Tibial nerve (tissue), 4 donors: ENCODE results near the gene FXYD6.

Experiments
- EP300 ChIP-seq, 2 donors: sonication (generic); formaldehyde crosslinking; IDR thresholded peaks; one replicate each; pipeline ENCODE4 v1.6.1; 2017; ENCODE audit warnings: antibody characterized with exemption in 2 of 2, mild to moderate bottlenecking in 1 of 2
- POLR2A ChIP-seq, 2 donors: fragments of 450-650 bp; IDR thresholded peaks; one replicate each; pipeline ENCODE4 v1.6.1; 2017; ENCODE audit warnings: antibody characterized with exemption in 2 of 2, mild to moderate bottlenecking in 2 of 2, moderate library complexity in 2 of 2
- TF ChIP-seq, protein P1 (sequence below), 5 experiments: fragments of 200-600 bp in 3 of 5; fragments of 450-650 bp in 2 of 5; sonication (generic) in 3 of 5; IDR thresholded peaks; one replicate each; pipeline ENCODE4 v1.5.1; 2016 to 2019; ENCODE audit warnings: antibody characterized with exemption in 5 of 5, mild to moderate bottlenecking in 3 of 5, moderate library complexity in 2 of 5

DNA sequence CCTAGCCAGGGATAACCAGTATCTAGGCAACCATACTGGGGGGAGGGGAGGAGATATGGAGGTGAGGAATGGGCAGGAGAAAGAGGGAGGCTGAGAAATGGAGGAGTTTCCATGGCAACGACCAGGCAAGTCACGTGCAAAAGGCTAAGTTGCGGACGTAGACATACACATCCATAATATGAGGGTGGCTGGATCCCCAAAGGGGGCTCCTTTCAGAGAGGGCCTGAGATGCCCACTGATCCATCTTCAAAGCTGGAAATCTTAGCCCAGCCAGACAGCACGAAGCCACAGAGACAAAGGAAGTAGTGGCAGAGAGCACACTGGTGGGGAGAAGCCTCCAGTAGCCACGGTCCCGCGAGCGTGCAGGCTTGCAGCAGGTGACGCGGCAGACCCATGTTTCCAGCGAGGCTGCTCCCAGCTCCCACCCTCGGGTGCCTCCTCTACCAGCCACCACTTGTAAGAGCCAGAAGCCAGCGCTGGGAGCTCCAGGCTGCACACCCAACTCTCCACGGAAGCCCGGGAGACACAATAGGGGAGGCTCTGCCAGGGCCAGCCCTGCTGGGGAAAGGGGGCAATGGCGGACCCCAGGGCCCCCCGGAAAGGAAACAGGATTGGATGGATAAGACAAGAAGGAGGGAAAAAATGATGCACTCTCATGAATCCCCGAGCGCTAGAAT, 938 bp downstream of the FXYD6 start:
- TF ChIP-seq, protein P1, sequence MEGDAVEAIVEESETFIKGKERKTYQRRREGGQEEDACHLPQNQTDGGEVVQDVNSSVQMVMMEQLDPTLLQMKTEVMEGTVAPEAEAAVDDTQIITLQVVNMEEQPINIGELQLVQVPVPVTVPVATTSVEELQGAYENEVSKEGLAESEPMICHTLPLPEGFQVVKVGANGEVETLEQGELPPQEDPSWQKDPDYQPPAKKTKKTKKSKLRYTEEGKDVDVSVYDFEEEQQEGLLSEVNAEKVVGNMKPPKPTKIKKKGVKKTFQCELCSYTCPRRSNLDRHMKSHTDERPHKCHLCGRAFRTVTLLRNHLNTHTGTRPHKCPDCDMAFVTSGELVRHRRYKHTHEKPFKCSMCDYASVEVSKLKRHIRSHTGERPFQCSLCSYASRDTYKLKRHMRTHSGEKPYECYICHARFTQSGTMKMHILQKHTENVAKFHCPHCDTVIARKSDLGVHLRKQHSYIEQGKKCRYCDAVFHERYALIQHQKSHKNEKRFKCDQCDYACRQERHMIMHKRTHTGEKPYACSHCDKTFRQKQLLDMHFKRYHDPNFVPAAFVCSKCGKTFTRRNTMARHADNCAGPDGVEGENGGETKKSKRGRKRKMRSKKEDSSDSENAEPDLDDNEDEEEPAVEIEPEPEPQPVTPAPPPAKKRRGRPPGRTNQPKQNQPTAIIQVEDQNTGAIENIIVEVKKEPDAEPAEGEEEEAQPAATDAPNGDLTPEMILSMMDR (IDR thresholded peaks at IDR 0.05) = no peak
- no peak for TF ChIP-seq EP300 (IDR thresholded peaks at IDR 0.05)
- no peak for TF ChIP-seq POLR2A (IDR thresholded peaks at IDR 0.05)
